Mesothelial cell of epicardium (in vitro differentiated cells): ENCODE measurements around the gene SCG3. TPM values are rescaled to one million over a fixed set of nuclear protein-coding genes. Genes with fewer than 3 reads are reported as not detected.

Experiments
- DNase-seq, 2 experiments: peaks; one replicate each; pipeline ENCODE4 v3.0.0; 2021; ENCODE audit warnings: low spot score in 2 of 2; ENCODE audit not compliant: unreplicated experiment in 2 of 2
- H3K27ac Mint-ChIP-seq: 2 replicates; pipeline ENCODE4 v1.8.0; 2021; ENCODE audit warnings: mixed read lengths
- H3K27me3 Mint-ChIP-seq: 2 replicates; pipeline ENCODE4 v1.8.0; 2021; ENCODE audit warnings: low read depth, mixed read lengths
- H3K36me3 Mint-ChIP-seq: 2 replicates; pipeline ENCODE4 v1.8.0; 2021; ENCODE audit warnings: mixed read lengths
- H3K4me1 Mint-ChIP-seq: 2 replicates; pipeline ENCODE4 v1.8.0; 2021; ENCODE audit warnings: mixed read lengths
- H3K4me3 Mint-ChIP-seq: 2 replicates; pipeline ENCODE4 v1.8.0; 2021; ENCODE audit warnings: mild to moderate bottlenecking, moderate library complexity, mixed read lengths
- H3K9me3 Mint-ChIP-seq: 2 replicates; pipeline ENCODE4 v1.8.0; 2021; ENCODE audit warnings: mixed read lengths
- CTCF ChIP-seq: fragments of 200-600 bp; sonication (generic); IDR thresholded peaks from one replicate; pipeline ENCODE4 v1.5.0; 2021; ENCODE audit warnings: antibody characterized with exemption; ENCODE audit not compliant: unreplicated experiment
- total RNA-seq: library from RNA; stranded (reverse); gene quantifications from 3 replicates; pipeline ENCODE4 v1.2.1, GENCODE V29; 2021

The SCG3 gene
- total RNA-seq, 1 donor from 2014 or later: not detected

GRCh38 chr15:51718219-51718618, 36.9 kb downstream of the SCG3 start:
- Mint-ChIP-seq H3K9me3 (no peaks in the 10 kb centered on the region), H3K36me3 (peaks cover 2% of the 10 kb centered on the region), H3K4me1 (peaks cover 4% of the 10 kb centered on the region), H3K27ac (no peak overlapping the region), H3K4me3 (no peak overlapping the region), H3K27me3 (no peaks in the 10 kb centered on the region)
- no peak for DNase-seq
- no peak for TF ChIP-seq CTCF

- H3K4me3 Mint-ChIP-seq: no peak overlapping the region
- no peak for DNase-seq
- peaks cover 2% of the 10 kb centered on the region for H3K36me3 Mint-ChIP-seq
- no peaks in the 10 kb centered on the region for H3K27me3 Mint-ChIP-seq
- peaks cover 4% of the 10 kb centered on the region for H3K4me1 Mint-ChIP-seq
- H3K27ac Mint-ChIP-seq: no peak overlapping the region
- TF ChIP-seq CTCF: no peak
- no peaks in the 10 kb centered on the region for H3K9me3 Mint-ChIP-seq
Measured at GRCh38 chr15:51718746-51719145, 37.4 kb downstream of the SCG3 start.

GRCh38 chr15:51720201-51720995, 39.1 kb downstream of the SCG3 start:
- Mint-ChIP-seq H3K4me1 (peaks cover 11% of the 10 kb centered on the region), H3K27me3 (no peaks in the 10 kb centered on the region), H3K36me3 (peaks cover 2% of the 10 kb centered on the region), H3K27ac (no peak overlapping the region), H3K4me3 (no peak overlapping the region), H3K9me3 (no peaks in the 10 kb centered on the region)
- DNase-seq: no peak
- no peak for TF ChIP-seq CTCF

GRCh38 chr15:51721199-51721960, 40.1 kb downstream of the SCG3 start:
- no peak for DNase-seq
- peaks cover 17% of the 10 kb centered on the region for H3K4me1 Mint-ChIP-seq
- TF ChIP-seq CTCF: no peak
- H3K4me3 Mint-ChIP-seq: no peak overlapping the region
- H3K36me3 Mint-ChIP-seq: peaks cover 2% of the 10 kb centered on the region
- H3K9me3 Mint-ChIP-seq: no peaks in the 10 kb centered on the region
- H3K27me3 Mint-ChIP-seq: no peaks in the 10 kb centered on the region
- H3K27ac Mint-ChIP-seq: no peak overlapping the region

DNA sequence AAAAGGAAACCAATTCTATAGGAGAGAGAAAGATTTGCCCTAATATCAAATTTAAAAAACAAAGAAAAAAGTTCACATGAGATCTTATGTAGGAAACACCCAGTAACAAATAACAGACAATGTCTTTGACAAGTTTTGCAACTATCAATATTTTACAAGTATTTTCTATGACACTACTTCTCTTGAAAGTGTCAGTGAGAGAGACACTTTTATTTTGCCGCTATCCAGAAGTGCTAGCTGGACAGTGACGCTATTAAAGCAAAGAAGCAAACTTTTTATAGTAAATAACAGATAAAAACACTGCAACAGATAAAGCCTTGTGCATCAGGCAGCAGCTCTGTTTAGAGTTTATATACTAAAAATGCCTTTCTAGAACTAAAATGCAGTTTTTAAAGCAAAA, 42.9 kb downstream of the SCG3 start:
- H3K27ac Mint-ChIP-seq: no peak overlapping the region
- no peak for TF ChIP-seq CTCF
- no peaks in the 10 kb centered on the region for H3K9me3 Mint-ChIP-seq
- DNase-seq: no peak
- H3K36me3 Mint-ChIP-seq: peaks cover 2% of the 10 kb centered on the region
- H3K4me3 Mint-ChIP-seq: no peak overlapping the region
- H3K27me3 Mint-ChIP-seq: no peaks in the 10 kb centered on the region
- peaks cover 27% of the 10 kb centered on the region for H3K4me1 Mint-ChIP-seq
